ENCODE data around the gene LRRC4B. TPM values are rescaled to one million over a fixed set of nuclear protein-coding genes. Genes with fewer than 3 reads are reported as not detected.

LRRC4B gene
- total and polyA plus RNA-seq, 12 donors: 0.07 to 24.1 (median 1.3) TPM

DNA sequence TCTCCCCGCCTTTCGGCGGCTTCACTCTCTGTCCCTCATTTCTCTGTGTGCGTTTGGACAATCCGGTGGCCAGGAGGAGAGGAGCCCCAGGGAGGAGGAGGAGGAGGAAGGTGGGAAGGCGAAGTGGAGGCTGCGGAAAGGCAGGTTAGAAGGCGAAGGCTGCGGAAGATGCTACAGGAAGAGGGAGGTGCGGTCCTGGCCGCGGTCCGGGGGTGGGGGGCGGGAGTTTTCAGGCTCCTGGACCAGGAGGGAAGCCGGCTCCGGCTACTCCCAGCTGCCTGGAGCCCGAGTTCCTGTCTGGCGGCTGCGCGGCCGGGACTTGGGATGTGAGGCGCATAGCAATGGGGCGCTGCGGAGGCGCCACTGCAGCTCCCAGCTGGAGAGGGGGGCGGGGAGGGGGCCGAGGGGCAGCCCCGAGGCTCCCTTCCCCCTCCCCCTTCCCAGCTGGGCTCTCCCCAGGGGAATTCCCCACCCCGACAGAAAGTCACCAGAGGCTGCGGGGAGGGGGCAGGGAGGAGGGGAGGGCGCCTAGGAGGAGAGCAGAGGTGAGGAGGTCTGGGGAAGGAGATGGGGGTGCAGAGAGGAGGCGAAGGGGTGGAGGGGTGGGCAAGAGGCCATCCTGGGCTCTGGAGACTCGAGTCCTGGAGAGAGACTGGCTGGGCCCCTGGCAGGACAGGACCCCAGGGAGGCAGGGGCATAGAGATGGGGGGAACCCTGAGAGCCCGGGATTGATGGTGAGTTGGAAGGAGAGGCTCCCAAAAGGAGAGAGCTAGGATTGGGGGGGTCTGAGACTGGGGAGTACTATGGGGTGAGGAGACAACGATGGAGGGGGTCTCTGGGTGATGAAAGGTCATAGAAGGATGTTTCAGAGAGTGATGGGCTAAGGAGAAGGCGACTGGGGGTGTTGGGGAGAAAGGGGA is 2.0 kb downstream of the LRRC4B start:
- intact Hi-C loops (cut with DNase I): no loop called here
- no peak for DNase-seq

GRCh38 chr19:50564229-50565105 is 3.8 kb downstream of the LRRC4B start:
- Histone ChIP-seq H3K9me3 (replicated peaks in 1 of 3) (no peaks in the 10 kb centered on the region), H3K36me3 (replicated peaks in 1 of 2) (no peaks in the 10 kb centered on the region), H3K27ac (no peak overlapping the region), H3K4me3 (no peak overlapping the region), H3K4me1 (replicated peaks in 1 of 2) (no peaks in the 10 kb centered on the region), H3K27me3 (peaks cover 20% of the 10 kb centered on the region)
- TF ChIP-seq POLR2A (IDR thresholded peaks at IDR 0.05): no peak
- TF ChIP-seq, protein P1, sequence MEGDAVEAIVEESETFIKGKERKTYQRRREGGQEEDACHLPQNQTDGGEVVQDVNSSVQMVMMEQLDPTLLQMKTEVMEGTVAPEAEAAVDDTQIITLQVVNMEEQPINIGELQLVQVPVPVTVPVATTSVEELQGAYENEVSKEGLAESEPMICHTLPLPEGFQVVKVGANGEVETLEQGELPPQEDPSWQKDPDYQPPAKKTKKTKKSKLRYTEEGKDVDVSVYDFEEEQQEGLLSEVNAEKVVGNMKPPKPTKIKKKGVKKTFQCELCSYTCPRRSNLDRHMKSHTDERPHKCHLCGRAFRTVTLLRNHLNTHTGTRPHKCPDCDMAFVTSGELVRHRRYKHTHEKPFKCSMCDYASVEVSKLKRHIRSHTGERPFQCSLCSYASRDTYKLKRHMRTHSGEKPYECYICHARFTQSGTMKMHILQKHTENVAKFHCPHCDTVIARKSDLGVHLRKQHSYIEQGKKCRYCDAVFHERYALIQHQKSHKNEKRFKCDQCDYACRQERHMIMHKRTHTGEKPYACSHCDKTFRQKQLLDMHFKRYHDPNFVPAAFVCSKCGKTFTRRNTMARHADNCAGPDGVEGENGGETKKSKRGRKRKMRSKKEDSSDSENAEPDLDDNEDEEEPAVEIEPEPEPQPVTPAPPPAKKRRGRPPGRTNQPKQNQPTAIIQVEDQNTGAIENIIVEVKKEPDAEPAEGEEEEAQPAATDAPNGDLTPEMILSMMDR (IDR thresholded peaks at IDR 0.05): no peak
- DNase-seq: no peak
- WGBS, 4 donors: 31 to 45% (median 40%) methylated on average over 15 to 22 of the region's 22 CpGs
- intact Hi-C loops (cut with DNase I): no loop called here

More for the DNA sequence above, 2.0 kb downstream of the LRRC4B start:
- Histone ChIP-seq H3K4me1 (replicated peaks in 1 of 2) (no peaks in the 10 kb centered on the region), H3K4me3 (no peak overlapping the region), H3K27ac (no peak overlapping the region), H3K9me3 (replicated peaks in 1 of 3) (no peaks in the 10 kb centered on the region), H3K27me3 (peaks cover 20% of the 10 kb centered on the region), H3K36me3 (replicated peaks in 1 of 2) (no peaks in the 10 kb centered on the region)
- 5 to 6% (median 6%) methylated on average over 8 to 35 of the region's 36 CpGs for WGBS, 4 donors
- TF ChIP-seq, protein P1 (IDR thresholded peaks at IDR 0.05): no peak
- TF ChIP-seq POLR2A (IDR thresholded peaks at IDR 0.05): no peak

GRCh38 chr19:50563597-50563996 is 4.6 kb downstream of the LRRC4B start:
- no peak for TF ChIP-seq POLR2A (IDR thresholded peaks at IDR 0.05)
- Histone ChIP-seq H3K4me3 (no peak overlapping the region), H3K9me3 (replicated peaks in 1 of 3) (no peaks in the 10 kb centered on the region), H3K27me3 (peaks cover 20% of the 10 kb centered on the region), H3K36me3 (replicated peaks in 1 of 2) (no peaks in the 10 kb centered on the region), H3K4me1 (replicated peaks in 1 of 2) (no peaks in the 10 kb centered on the region), H3K27ac (no peak overlapping the region)
- intact Hi-C loops (cut with DNase I): no loop called here
- 48 to 65% (median 57%) methylated on average over 5 to 6 of the region's 6 CpGs for WGBS, 4 donors
- DNase-seq: no peak

DNA sequence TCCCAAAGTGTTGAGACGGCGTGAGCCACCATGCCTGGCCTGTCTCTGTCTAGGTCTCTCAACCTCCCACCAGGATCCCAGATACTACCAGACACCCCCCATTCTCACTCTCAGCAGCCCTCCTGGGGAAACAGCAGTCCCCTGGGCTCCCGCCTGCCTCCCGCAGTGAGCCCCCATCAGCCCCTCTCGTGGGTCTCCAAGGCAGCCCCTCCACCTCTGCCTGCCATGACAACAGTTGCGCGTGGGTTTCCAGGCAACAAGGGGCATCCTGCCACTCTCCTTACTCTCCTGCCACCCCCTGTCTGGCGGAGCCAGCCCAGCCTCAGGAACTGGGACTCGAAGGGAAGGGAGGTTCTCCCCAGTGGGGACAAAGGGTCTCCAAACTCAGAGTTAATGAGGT is 5.2 kb downstream of the LRRC4B start:
- DNase-seq: no peak
- Histone ChIP-seq H3K27ac (no peak overlapping the region), H3K4me3 (no peak overlapping the region), H3K4me1 (replicated peaks in 1 of 2) (no peaks in the 10 kb centered on the region), H3K36me3 (replicated peaks in 1 of 2) (no peaks in the 10 kb centered on the region), H3K27me3 (peaks cover 19% of the 10 kb centered on the region), H3K9me3 (replicated peaks in 1 of 3) (no peaks in the 10 kb centered on the region)
- TF ChIP-seq, protein P1 (IDR thresholded peaks at IDR 0.05): no peak
- TF ChIP-seq POLR2A (IDR thresholded peaks at IDR 0.05): no peak
- WGBS, 4 donors: 75 to 85% (median 79%) methylated on average over 3 to 9 of the region's 9 CpGs
- intact Hi-C loops (cut with DNase I): no loop called here

All from adrenal gland (tissue), 12 donors.